CD4-positive, alpha-beta T cell (primary cell): Measurements from ENCODE around the gene CD82. TPM values are rescaled to one million over a fixed set of nuclear protein-coding genes. Genes with fewer than 3 reads are reported as not detected.

Source experiments
- ATAC-seq: fragments of 200-7000 bp; cut with Tn5 transposase; one replicate; pipeline ENCODE4 v1.10.0; 2022; ENCODE audit warnings: mild to moderate bottlenecking; ENCODE audit not compliant: poor library complexity
- CTCF ChIA-PET: fragments of 350-600 bp; sonication (Branson Sonifier 250); formaldehyde crosslinking; loops from one replicate; lab custom pipeline; 2021; ENCODE audit warnings: antibody characterized with exemption, inconsistent platforms; lab: Charles Lee
- POLR2A ChIA-PET: fragments of 350-600 bp; sonication (Branson Sonifier 250); formaldehyde crosslinking; loops from one replicate; lab custom pipeline; 2021; ENCODE audit warnings: antibody characterized with exemption, inconsistent platforms; lab: Charles Lee
- DNase-seq, 14 experiments: peaks; one replicate each; pipeline ENCODE4 v3.0.0-alpha.2; 2013 to 2020; ENCODE audit warnings: mixed read lengths in 2 of 14
- H3K27ac ChIP-seq, 2 donors: one replicate each; pipeline versions ENCODE4 v1.5.1 to v1.7.0; 2013; ENCODE audit warnings: low read length in 2 of 2, low read depth in 1 of 2, mild to moderate bottlenecking in 1 of 2
- H3K27me3 ChIP-seq, 2 experiments: 1 replicate in 1 of 2; 2 replicates in 1 of 2; pipeline versions ENCODE4 v1.6.1 to v1.7.0; 2013; ENCODE audit warnings: low read length in 2 of 2, control low read depth in 1 of 2, mild to moderate bottlenecking in 1 of 2, moderate library complexity in 1 of 2; ENCODE audit not compliant: insufficient read depth in 2 of 2, control insufficient read depth in 1 of 2
- H3K36me3 ChIP-seq: one replicate; pipeline ENCODE4 v1.6.1; 2013; ENCODE audit warnings: low read length, control low read depth; ENCODE audit not compliant: insufficient read depth
- H3K4me1 ChIP-seq: one replicate; pipeline ENCODE4 v1.6.1; 2013; ENCODE audit warnings: low read length, control low read depth; ENCODE audit not compliant: insufficient read depth
- H3K4me3 ChIP-seq: one replicate; pipeline ENCODE4 v1.5.1; 2013; ENCODE audit warnings: mild to moderate bottlenecking, low read length, moderate library complexity
- H3K9me3 ChIP-seq, 2 experiments: 1 replicate in 1 of 2; 2 replicates in 1 of 2; pipeline versions ENCODE4 v1.6.1 to v1.7.0; 2013; ENCODE audit warnings: low read length in 2 of 2, mild to moderate bottlenecking in 2 of 2, control low read depth in 1 of 2, moderate library complexity in 1 of 2; ENCODE audit not compliant: control insufficient read depth in 1 of 2, insufficient read depth in 1 of 2
- H3K27ac Mint-ChIP-seq: one replicate; pipeline ENCODE4 v1.8.0; 2020; ENCODE audit warnings: mixed read lengths
- H3K27me3 Mint-ChIP-seq: one replicate; pipeline ENCODE4 v1.8.0; 2021; ENCODE audit warnings: mixed read lengths
- H3K36me3 Mint-ChIP-seq: one replicate; pipeline ENCODE4 v1.8.0; 2021; ENCODE audit warnings: low read depth, mixed read lengths
- H3K4me1 Mint-ChIP-seq: one replicate; pipeline ENCODE4 v1.8.0; 2021; ENCODE audit warnings: low read depth, mixed read lengths
- H3K4me3 Mint-ChIP-seq: one replicate; pipeline ENCODE4 v1.8.0; 2020; ENCODE audit warnings: mild to moderate bottlenecking, mixed read lengths
- H3K9me3 Mint-ChIP-seq: one replicate; pipeline ENCODE4 v1.8.0; 2020; ENCODE audit warnings: mixed read lengths
- CTCF ChIP-seq: fragments of 200-600 bp; IDR thresholded peaks from one replicate; pipeline ENCODE4 v1.8.0; 2022; ENCODE audit warnings: antibody characterized with exemption, mild to moderate bottlenecking
- intact Hi-C, 2 experiments: fragments of 100-400 bp; cut with DNase I in 1 of 2; cut with micrococcal nuclease in 1 of 2; formaldehyde crosslinking; loops; one replicate each; pipeline versions ENCODE4 v1.15.1 to v1.9.0; 2023 to 2025; cut with DNase I, micrococcal nuclease
- total RNA-seq, 174 experiments: library from RNA in 2 of 174; stranded (reverse) in 2 of 174; gene quantifications; one replicate each; pipeline ENCODE4 v1.2.3 and lab custom pipeline; 2021 to 2026

The CD82 gene
- total RNA-seq, 2 experiments from 2014 or later = 33.8 to 37.3 TPM

- TF ChIP-seq CTCF = no peak
- Mint-ChIP-seq H3K4me1 (peaks cover 58% of the 10 kb centered on the region), H3K36me3 (peaks cover 50% of the 10 kb centered on the region), H3K27ac (peak overlapping the region; percentile 76), H3K9me3 (no peaks in the 10 kb centered on the region), H3K4me3 (no peak overlapping the region), H3K27me3 (no peaks in the 10 kb centered on the region)
- ChIA-PET POLR2A (interaction anchor here (0.9 to 1.7 kb wide), 4 partner anchors 11 to 42 kb away, joined by 3 to 14 read pairs (median 5); partner anchors contain the start of gene CD82), CTCF (no interaction called here)
- Histone ChIP-seq H3K27ac (peak overlapping the region in 1 of 2 donors; percentile 64), H3K4me1 (peaks cover 58% of the 10 kb centered on the region), H3K36me3 (peaks cover 49% of the 10 kb centered on the region), H3K4me3 (no peak overlapping the region), H3K27me3 (no peaks in the 10 kb centered on the region), H3K9me3 (no peaks in the 10 kb centered on the region)
- DNase-seq (no peak), ATAC-seq (no peak)
- intact Hi-C loops = no loop called here
Measured at GRCh38 chr11:44607987-44608386, 42.5 kb downstream of the CD82 start.

GRCh38 chr11:44608651-44608990, 43.2 kb downstream of the CD82 start:
- Histone ChIP-seq H3K27me3 (no peaks in the 10 kb centered on the region), H3K36me3 (peaks cover 47% of the 10 kb centered on the region), H3K4me3 (no peak overlapping the region), H3K4me1 (peaks cover 65% of the 10 kb centered on the region), H3K27ac (peak overlapping the region in 1 of 2 donors; percentile 64), H3K9me3 (no peaks in the 10 kb centered on the region)
- TF ChIP-seq CTCF = no peak
- Mint-ChIP-seq H3K4me1 (peaks cover 64% of the 10 kb centered on the region), H3K27ac (peak overlapping the region; percentile 76), H3K27me3 (no peaks in the 10 kb centered on the region), H3K36me3 (peaks cover 48% of the 10 kb centered on the region), H3K4me3 (peak overlapping the region; percentile 22), H3K9me3 (no peaks in the 10 kb centered on the region)
- ATAC-seq (no peak), DNase-seq (no peak)
- intact Hi-C loops = no loop called here
- POLR2A ChIA-PET = interaction anchor here (2.6 to 5.3 kb wide), 2 partner anchors 12 to 43 kb away, joined by 15 to 59 read pairs; partner anchors contain the start of gene CD82
- CTCF ChIA-PET = interaction anchor here (1.7 kb wide), 1 partner anchor 52 kb away, joined by 6 read pairs; no protein-coding TSS in a partner anchor

- TF ChIP-seq CTCF = no peak
- peaks cover 70% of the 10 kb centered on the region for H3K4me1 Mint-ChIP-seq
- H3K27me3 Mint-ChIP-seq = no peaks in the 10 kb centered on the region
- no peaks in the 10 kb centered on the region for H3K9me3 Mint-ChIP-seq
- intact Hi-C loops = no loop called here
- CTCF ChIA-PET = interaction anchor here (1.7 kb wide), 1 partner anchor 52 kb away, joined by 6 read pairs; no protein-coding TSS in a partner anchor
- POLR2A ChIA-PET = interaction anchor here (0.7 to 5.3 kb wide), 7 partner anchors 10 to 543 kb away, joined by 3 to 59 read pairs (median 6); partner anchors contain the start of genes ACCS and CD82
- ATAC-seq (peak; percentile 51), DNase-seq (peak in 6 of 14 experiments; percentile 19 to 61 (median 53))
- Histone ChIP-seq H3K4me3 (no peak overlapping the region), H3K36me3 (peaks cover 44% of the 10 kb centered on the region), H3K9me3 (no peaks in the 10 kb centered on the region), H3K27me3 (no peaks in the 10 kb centered on the region), H3K4me1 (peaks cover 70% of the 10 kb centered on the region), H3K27ac (peak overlapping the region; percentile 39 to 64)
- H3K27ac Mint-ChIP-seq = peak overlapping the region; percentile 76
- H3K36me3 Mint-ChIP-seq = peaks cover 47% of the 10 kb centered on the region
- peak overlapping the region; percentile 39 for H3K4me3 Mint-ChIP-seq
Measured at GRCh38 chr11:44608991-44609782, 43.7 kb downstream of the CD82 start.
